Measurements from ENCODE around the gene EDN3. TPM values are rescaled to one million over a fixed set of nuclear protein-coding genes. Genes with fewer than 3 reads are reported as not detected.

Gene EDN3
- total RNA-seq, 1 experiment from 2014 or later = not detected

GRCh38 chr20:59365611-59366285, 65.3 kb downstream of the EDN3 start:
- H3K9ac ChIP-seq (ENCODE audit: low read length) = no peak overlapping the region
- H3K4me2 ChIP-seq (ENCODE audit: low read length) = no peak overlapping the region
- H3K36me3 ChIP-seq (ENCODE audit: control insufficient read depth in 1 of 2, insufficient read depth in 2 of 2, low read length in 2 of 2) = no peaks in the 10 kb centered on the region
- intact Hi-C loops (cut with micrococcal nuclease) = no loop called here
- H3K4me1 ChIP-seq (ENCODE audit: control insufficient read depth in 1 of 2, insufficient read depth in 2 of 2, low read length in 2 of 2) = no peaks in the 10 kb centered on the region
- H3K4me3 ChIP-seq (replicated peaks in 1 of 2; ENCODE audit: low read depth in 1 of 2, low read length in 2 of 2) = no peak overlapping the region
- POLR2A ChIA-PET = no interaction called here
- H3K27me3 ChIP-seq (ENCODE audit: insufficient read depth, low read length) = peaks cover 37% of the 10 kb centered on the region
- no peak overlapping the region for H2AFZ ChIP-seq (ENCODE audit: low read depth, low read length, poor library complexity, severe bottlenecking)
- H3K79me2 ChIP-seq (ENCODE audit: insufficient read depth, low read length) = no peaks in the 10 kb centered on the region
- no TSS peak for BruUV-seq (replicated peaks)
- CTCF ChIA-PET = no interaction called here
- H3K27ac ChIP-seq (ENCODE audit: low read depth, low read length) = no peak overlapping the region
- RAD21 ChIA-PET (ENCODE audit: low non-redundant PET in 1 of 2, low total read pairs in 2 of 2, uncharacterized antibody in 2 of 2, unreplicated experiment in 2 of 2) = no interaction called here
- no peaks in the 10 kb centered on the region for H3K9me2 ChIP-seq (ENCODE audit: insufficient read depth)
- DNase-seq (ENCODE audit: low read depth, low spot score) (no peak), ATAC-seq (no peak)
- no peaks in the 10 kb centered on the region for H4K20me1 ChIP-seq (ENCODE audit: insufficient read depth)
- no peaks in the 10 kb centered on the region for H3K9me3 ChIP-seq (ENCODE audit: control insufficient read depth in 1 of 2, insufficient read depth in 1 of 2, low read depth in 1 of 2, low read length in 2 of 2)
- TF ChIP-seq, protein P1, sequence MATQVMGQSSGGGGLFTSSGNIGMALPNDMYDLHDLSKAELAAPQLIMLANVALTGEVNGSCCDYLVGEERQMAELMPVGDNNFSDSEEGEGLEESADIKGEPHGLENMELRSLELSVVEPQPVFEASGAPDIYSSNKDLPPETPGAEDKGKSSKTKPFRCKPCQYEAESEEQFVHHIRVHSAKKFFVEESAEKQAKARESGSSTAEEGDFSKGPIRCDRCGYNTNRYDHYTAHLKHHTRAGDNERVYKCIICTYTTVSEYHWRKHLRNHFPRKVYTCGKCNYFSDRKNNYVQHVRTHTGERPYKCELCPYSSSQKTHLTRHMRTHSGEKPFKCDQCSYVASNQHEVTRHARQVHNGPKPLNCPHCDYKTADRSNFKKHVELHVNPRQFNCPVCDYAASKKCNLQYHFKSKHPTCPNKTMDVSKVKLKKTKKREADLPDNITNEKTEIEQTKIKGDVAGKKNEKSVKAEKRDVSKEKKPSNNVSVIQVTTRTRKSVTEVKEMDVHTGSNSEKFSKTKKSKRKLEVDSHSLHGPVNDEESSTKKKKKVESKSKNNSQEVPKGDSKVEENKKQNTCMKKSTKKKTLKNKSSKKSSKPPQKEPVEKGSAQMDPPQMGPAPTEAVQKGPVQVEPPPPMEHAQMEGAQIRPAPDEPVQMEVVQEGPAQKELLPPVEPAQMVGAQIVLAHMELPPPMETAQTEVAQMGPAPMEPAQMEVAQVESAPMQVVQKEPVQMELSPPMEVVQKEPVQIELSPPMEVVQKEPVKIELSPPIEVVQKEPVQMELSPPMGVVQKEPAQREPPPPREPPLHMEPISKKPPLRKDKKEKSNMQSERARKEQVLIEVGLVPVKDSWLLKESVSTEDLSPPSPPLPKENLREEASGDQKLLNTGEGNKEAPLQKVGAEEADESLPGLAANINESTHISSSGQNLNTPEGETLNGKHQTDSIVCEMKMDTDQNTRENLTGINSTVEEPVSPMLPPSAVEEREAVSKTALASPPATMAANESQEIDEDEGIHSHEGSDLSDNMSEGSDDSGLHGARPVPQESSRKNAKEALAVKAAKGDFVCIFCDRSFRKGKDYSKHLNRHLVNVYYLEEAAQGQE (IDR thresholded peaks at IDR 0.05; ENCODE audit: low read depth) = no peak
- TF ChIP-seq POLR2A (IDR thresholded peaks at IDR 0.05; ENCODE audit: borderline replicate concordance, extremely low read depth, insufficient read depth, insufficient read length) (no peak), ELF1 (IDR thresholded peaks at IDR 0.05; ENCODE audit: borderline replicate concordance, low read depth) (no peak), YY1 (IDR thresholded peaks at IDR 0.05; ENCODE audit: extremely low read depth, insufficient replicate concordance, low read depth, low read length) (no peak), ZFX (IDR thresholded peaks at IDR 0.05) (no peak), JUND (IDR thresholded peaks at IDR 0.05) (no peak), RAD21 (IDR thresholded peaks at IDR 0.05; ENCODE audit: low read depth) (no peak), TCF7L2 (IDR thresholded peaks at IDR 0.05; ENCODE audit: borderline replicate concordance, extremely low read depth, insufficient read depth, insufficient read length) (no peak)

Data from HCT116 (cell line).